Activated CD8-positive, alpha-beta T cell treated with anti-CD3 and anti-CD28 coated beads for 36 hours (primary cell): ENCODE results near the gene RFTN1. TPM values are rescaled to one million over a fixed set of nuclear protein-coding genes. Genes with fewer than 3 reads are reported as not detected.

Experiments used
- ATAC-seq: fragments of 200-7000 bp; cut with Tn5 transposase; one replicate; pipeline ENCODE4 v1.10.0; 2021; ENCODE audit warnings: mild to moderate bottlenecking, moderate library complexity
- CTCF ChIA-PET: fragments of 350-600 bp; sonication (Branson Sonifier 250); formaldehyde crosslinking; loops from one replicate; lab custom pipeline; 2021; ENCODE audit warnings: antibody characterized with exemption; lab: Charles Lee
- POLR2A ChIA-PET: fragments of 350-600 bp; sonication (Branson Sonifier 250); formaldehyde crosslinking; loops from one replicate; lab custom pipeline; 2021; ENCODE audit warnings: antibody characterized with exemption; lab: Charles Lee
- DNase-seq: peaks from one replicate; pipeline ENCODE4 v3.0.0-alpha.2; 2020
- H3K27ac Mint-ChIP-seq: one replicate; pipeline ENCODE4 v1.8.0; 2021; ENCODE audit warnings: mild to moderate bottlenecking, mixed read lengths
- H3K27me3 Mint-ChIP-seq: one replicate; pipeline ENCODE4 v1.8.0; 2021; ENCODE audit warnings: mixed read lengths
- H3K36me3 Mint-ChIP-seq: one replicate; pipeline ENCODE4 v1.8.0; 2021; ENCODE audit warnings: low read depth, mixed read lengths
- H3K4me1 Mint-ChIP-seq: one replicate; pipeline ENCODE4 v1.8.0; 2021; ENCODE audit warnings: low read depth, mixed read lengths
- H3K4me3 Mint-ChIP-seq: one replicate; pipeline ENCODE4 v1.8.0; 2021; ENCODE audit warnings: mild to moderate bottlenecking, moderate library complexity, mixed read lengths
- H3K9me3 Mint-ChIP-seq: one replicate; pipeline ENCODE4 v1.8.0; 2021; ENCODE audit warnings: mixed read lengths
- intact Hi-C: fragments of 100-400 bp; cut with micrococcal nuclease; formaldehyde crosslinking; loops from one replicate; pipeline ENCODE4 v1.10.0; 2022
- total RNA-seq, 2 experiments: library from RNA; stranded (reverse); gene quantifications; one replicate each; pipeline ENCODE4 v1.2.3, GENCODE V29; 2021
- TF ChIP-seq, protein P1 (sequence below): fragments of 200-600 bp; IDR thresholded peaks from one replicate; pipeline ENCODE4 v1.8.0; 2022; ENCODE audit warnings: antibody characterized with exemption, mild to moderate bottlenecking

The RFTN1 gene
- total RNA-seq, 2 experiments from 2014 or later, result 113 to 125 TPM

DNA sequence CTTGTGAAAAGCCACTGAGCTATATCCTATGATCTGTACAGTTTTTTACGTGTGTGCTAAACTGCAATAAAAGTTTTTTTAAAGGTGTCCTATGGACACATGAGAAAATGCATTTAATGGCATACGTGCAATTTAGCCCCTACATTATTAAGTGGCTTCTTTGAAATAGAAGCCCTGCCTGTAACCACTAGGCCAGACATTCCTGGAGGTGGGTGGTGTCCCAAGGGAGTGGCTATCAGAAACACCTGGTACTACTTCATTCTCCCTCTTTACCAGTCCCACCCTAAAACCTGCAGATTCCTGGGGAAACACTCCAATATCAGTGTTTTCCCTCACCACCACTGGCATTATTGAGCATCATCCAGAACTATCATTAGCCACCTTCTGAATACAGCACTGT lies 148.5 kb downstream of the RFTN1 start:
- no peak for DNase-seq
- Mint-ChIP-seq H3K4me3 (no peak overlapping the region), H3K27me3 (no peaks in the 10 kb centered on the region), H3K4me1 (peaks cover 49% of the 10 kb centered on the region), H3K9me3 (no peaks in the 10 kb centered on the region), H3K36me3 (peaks cover 81% of the 10 kb centered on the region), H3K27ac (peak overlapping the region; percentile 22)
- ATAC-seq, result no peak
- CTCF ChIA-PET, result interaction anchor here (2.1 kb wide), 1 partner anchor 11 kb away, joined by 9 read pairs; no protein-coding TSS in a partner anchor
- intact Hi-C loops, result no loop called here
- TF ChIP-seq, protein P1, sequence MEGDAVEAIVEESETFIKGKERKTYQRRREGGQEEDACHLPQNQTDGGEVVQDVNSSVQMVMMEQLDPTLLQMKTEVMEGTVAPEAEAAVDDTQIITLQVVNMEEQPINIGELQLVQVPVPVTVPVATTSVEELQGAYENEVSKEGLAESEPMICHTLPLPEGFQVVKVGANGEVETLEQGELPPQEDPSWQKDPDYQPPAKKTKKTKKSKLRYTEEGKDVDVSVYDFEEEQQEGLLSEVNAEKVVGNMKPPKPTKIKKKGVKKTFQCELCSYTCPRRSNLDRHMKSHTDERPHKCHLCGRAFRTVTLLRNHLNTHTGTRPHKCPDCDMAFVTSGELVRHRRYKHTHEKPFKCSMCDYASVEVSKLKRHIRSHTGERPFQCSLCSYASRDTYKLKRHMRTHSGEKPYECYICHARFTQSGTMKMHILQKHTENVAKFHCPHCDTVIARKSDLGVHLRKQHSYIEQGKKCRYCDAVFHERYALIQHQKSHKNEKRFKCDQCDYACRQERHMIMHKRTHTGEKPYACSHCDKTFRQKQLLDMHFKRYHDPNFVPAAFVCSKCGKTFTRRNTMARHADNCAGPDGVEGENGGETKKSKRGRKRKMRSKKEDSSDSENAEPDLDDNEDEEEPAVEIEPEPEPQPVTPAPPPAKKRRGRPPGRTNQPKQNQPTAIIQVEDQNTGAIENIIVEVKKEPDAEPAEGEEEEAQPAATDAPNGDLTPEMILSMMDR, result no peak
- POLR2A ChIA-PET, result interaction anchor here (1.9 kb wide), 1 partner anchor 15 kb away, joined by 6 read pairs; no protein-coding TSS in a partner anchor

DNA sequence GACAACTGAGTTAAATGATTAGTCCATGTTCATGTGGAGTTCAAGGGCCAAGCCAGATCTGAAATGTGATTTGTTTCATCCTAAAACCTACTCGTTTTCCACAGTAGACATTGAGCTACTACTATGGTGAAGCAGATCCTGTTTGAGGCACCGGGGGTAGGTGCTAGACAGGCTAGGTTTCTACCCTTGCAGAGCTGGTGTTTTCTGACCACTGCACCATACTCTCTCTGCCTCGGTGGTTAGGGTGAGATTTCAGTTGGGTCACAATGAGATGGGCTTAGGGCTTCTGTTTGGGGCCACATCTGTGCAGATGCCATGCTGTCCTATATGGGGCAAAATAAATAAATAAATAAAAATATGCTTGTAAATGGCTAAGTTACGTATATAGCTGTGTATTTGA lies 149.2 kb downstream of the RFTN1 start:
- peak overlapping the region; percentile 70 for H3K27ac Mint-ChIP-seq
- CTCF ChIA-PET, result interaction anchor here (2.1 kb wide), 1 partner anchor 10 kb away, joined by 9 read pairs; no protein-coding TSS in a partner anchor

DNA sequence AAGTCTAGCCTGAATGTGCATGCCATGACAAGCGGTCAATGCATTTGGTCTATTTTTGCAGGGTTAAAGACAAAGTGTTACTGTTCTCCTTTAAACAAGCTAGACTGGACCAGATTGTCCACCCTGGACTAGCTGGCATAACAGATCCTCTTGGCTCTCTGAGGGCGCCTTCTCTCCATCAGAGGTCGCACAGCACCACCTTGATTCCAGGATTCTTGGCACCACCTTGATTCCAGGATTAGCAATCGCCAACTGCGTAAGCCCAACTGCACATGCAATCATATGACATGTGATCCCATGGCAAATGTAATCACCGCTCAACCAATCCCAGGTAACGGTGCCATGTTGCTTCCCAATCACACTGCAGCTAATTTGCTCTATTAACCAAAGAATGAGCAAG lies 149.9 kb downstream of the RFTN1 start:
- Mint-ChIP-seq H3K27me3 (no peaks in the 10 kb centered on the region), H3K4me1 (peaks cover 51% of the 10 kb centered on the region), H3K4me3 (no peak overlapping the region), H3K27ac (no peak overlapping the region), H3K36me3 (peaks cover 73% of the 10 kb centered on the region), H3K9me3 (no peaks in the 10 kb centered on the region)
- CTCF ChIA-PET, result interaction anchor here (1.0 to 2.1 kb wide), 2 partner anchors 10 to 13 kb away, joined by 3 to 9 read pairs; no protein-coding TSS in a partner anchor
- DNase-seq (no peak), ATAC-seq (no peak)
- TF ChIP-seq, protein P1, result no peak
- intact Hi-C loops, result no loop called here
- POLR2A ChIA-PET, result interaction anchor here (0.8 to 1.9 kb wide), 3 partner anchors 10 to 14 kb away, joined by 3 to 6 read pairs (median 4); no protein-coding TSS in a partner anchor

More for the DNA sequence above, 149.2 kb downstream of the RFTN1 start:
- TF ChIP-seq, protein P1, result no peak
- POLR2A ChIA-PET, result interaction anchor here (0.8 to 1.9 kb wide), 3 partner anchors 11 to 14 kb away, joined by 3 to 6 read pairs (median 4); no protein-coding TSS in a partner anchor
- Mint-ChIP-seq H3K36me3 (peaks cover 77% of the 10 kb centered on the region), H3K27me3 (no peaks in the 10 kb centered on the region), H3K4me1 (peaks cover 47% of the 10 kb centered on the region), H3K9me3 (no peaks in the 10 kb centered on the region), H3K4me3 (no peak overlapping the region)
- no peak for ATAC-seq
- DNase-seq, result no peak
- intact Hi-C loops, result no loop called here

DNA sequence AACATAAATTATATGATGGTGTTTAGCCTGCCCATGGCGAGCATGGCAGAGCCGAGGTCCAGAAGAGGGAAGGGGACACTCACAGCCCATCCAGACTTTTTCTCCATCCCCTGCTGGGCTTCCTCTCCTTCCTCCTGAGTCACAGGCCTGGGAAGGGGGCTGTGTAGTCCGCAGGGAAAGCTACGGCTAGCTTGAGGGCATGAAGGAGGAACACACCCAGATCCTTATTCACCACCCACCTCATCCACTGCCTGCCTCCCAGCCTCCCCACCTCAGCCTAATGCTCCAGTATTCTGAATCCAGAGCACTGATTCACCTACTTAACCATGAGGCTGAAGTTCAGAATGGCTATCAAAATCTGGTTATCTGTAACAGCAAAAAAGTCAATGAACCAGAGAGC lies 150.7 kb downstream of the RFTN1 start:
- Mint-ChIP-seq H3K36me3 (peaks cover 71% of the 10 kb centered on the region), H3K27ac (no peak overlapping the region), H3K4me1 (peaks cover 53% of the 10 kb centered on the region), H3K4me3 (no peak overlapping the region), H3K9me3 (no peaks in the 10 kb centered on the region), H3K27me3 (no peaks in the 10 kb centered on the region)
- TF ChIP-seq, protein P1, result no peak
- ATAC-seq (no peak), DNase-seq (no peak)
- CTCF ChIA-PET, result interaction anchor here (1.0 kb wide), 1 partner anchor 13 kb away, joined by 3 read pairs; no protein-coding TSS in a partner anchor
- POLR2A ChIA-PET, result interaction anchor here (1.9 kb wide), 1 partner anchor 13 kb away, joined by 6 read pairs; no protein-coding TSS in a partner anchor
- intact Hi-C loops, result no loop called here

DNA sequence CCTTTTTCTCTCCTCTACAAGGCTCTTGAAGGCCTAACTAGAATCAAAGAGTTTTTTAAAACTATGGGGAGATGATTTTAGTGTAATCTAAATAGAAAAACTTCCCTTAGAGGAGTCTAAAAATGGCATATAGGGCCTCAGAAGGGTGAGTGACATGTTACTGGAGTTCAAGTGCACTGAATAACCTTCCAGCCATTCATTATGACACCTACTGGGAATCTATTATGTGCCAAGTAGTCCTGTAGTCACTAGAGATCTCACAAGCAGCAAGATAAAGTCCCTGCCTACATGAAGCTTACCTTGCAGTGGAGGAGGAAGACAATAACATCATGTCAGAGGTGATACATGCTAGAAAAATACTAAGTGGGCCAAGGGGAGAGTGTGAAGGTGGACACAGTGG lies 152.4 kb downstream of the RFTN1 start:
- ChIA-PET POLR2A (interaction anchor here (1.1 kb wide), 1 partner anchor 8 kb away, joined by 3 read pairs; no protein-coding TSS in a partner anchor), CTCF (no interaction called here)
- H3K27me3 Mint-ChIP-seq, result no peaks in the 10 kb centered on the region
- peak overlapping the region; percentile 2 for H3K27ac Mint-ChIP-seq
- no peak overlapping the region for H3K4me3 Mint-ChIP-seq
- TF ChIP-seq, protein P1, result no peak
- H3K36me3 Mint-ChIP-seq, result peaks cover 70% of the 10 kb centered on the region
- peaks cover 50% of the 10 kb centered on the region for H3K4me1 Mint-ChIP-seq
- ATAC-seq (no peak), DNase-seq (no peak)
- H3K9me3 Mint-ChIP-seq, result no peaks in the 10 kb centered on the region
- intact Hi-C loops, result no loop called here
